ENCODE measurements around the gene PTCH1. TPM values are rescaled to one million over a fixed set of nuclear protein-coding genes. Genes with fewer than 3 reads are reported as not detected.

Gene PTCH1
- total and polyA plus RNA-seq, 10 of the 15 experiments (the other 5 are each of a cell fraction or from before 2014, with no cell fraction given), result 0.16 to 6.1 (median 2.6) TPM

GRCh38 chr9:95517559-95518425 is 1.0 kb upstream of the PTCH1 start:
- H3K27ac ChIP-seq (ENCODE audit: control insufficient read depth, insufficient read depth), result no peak overlapping the region
- POLR2A ChIA-PET, result no interaction called here
- no peak overlapping the region for H3K4me2 ChIP-seq (ENCODE audit: control insufficient read depth, insufficient read depth)
- peaks cover 6 to 9% of the 10 kb centered on the region in 2 experiments for H3K27me3 ChIP-seq (replicated peaks in 1 of 2; ENCODE audit: control insufficient read depth in 2 of 2, insufficient read depth in 2 of 2, low read length in 1 of 2)
- in situ Hi-C loops (cut with MboI), result no loop called here
- no peak for FAIRE-seq
- no peak for DNase-seq (ENCODE audit: low read depth, low spot score)
- 66% methylated on average over 20 of the region's 20 CpGs for WGBS (ENCODE audit: insufficient coverage, insufficient replicate concordance, low lambda C conversion rate, missing lambda C conversion rate)
- H3K4me1 ChIP-seq (ENCODE audit: control insufficient read depth, insufficient read depth, low read length), result no peaks in the 10 kb centered on the region
- SMC1A ChIA-PET (ENCODE audit: uncharacterized antibody, unreplicated experiment), result no interaction called here
- RAD21 ChIA-PET (ENCODE audit: unreplicated experiment), result no interaction called here
- BruUV-seq (replicated peaks), result no TSS peak
- H2AFZ ChIP-seq (ENCODE audit: control insufficient read depth, low read depth, low read length), result no peak overlapping the region
- peaks cover 2% of the 10 kb centered on the region; the same call in 2 of the 3 replicates for H3K9me3 ChIP-seq (replicated peaks; ENCODE audit: control insufficient read depth, insufficient read depth, low read length)
- no peaks in the 10 kb centered on the region for H4K20me1 ChIP-seq (ENCODE audit: control insufficient read depth, insufficient read depth)
- H3K4me3 ChIP-seq, result no peak overlapping the region
- CTCF ChIA-PET, result no interaction called here
- H3K79me2 ChIP-seq (ENCODE audit: control insufficient read depth, insufficient read depth, low read length), result no peaks in the 10 kb centered on the region
- intact Hi-C loops (cut with micrococcal nuclease; ENCODE audit: unreplicated experiment), result no loop called here
- ATAC-seq, result no peak
- H3K9ac ChIP-seq (ENCODE audit: control insufficient read depth, insufficient read depth, low read length), result no peak overlapping the region
- H3K36me3 ChIP-seq (ENCODE audit: control insufficient read depth in 2 of 2, insufficient read depth in 2 of 2, low read length in 1 of 2), result no peaks in the 10 kb centered on the region
- TF ChIP-seq RELA (IDR thresholded peaks at IDR 0.05; ENCODE audit: borderline replicate concordance, partially characterized antibody) (no peak), PKNOX1 (IDR thresholded peaks at IDR 0.05) (no peak), SRF (IDR thresholded peaks at IDR 0.05; ENCODE audit: low read depth in 2 of 2, low read length in 2 of 2) (no peak), TCF12 (IDR thresholded peaks at IDR 0.05; ENCODE audit: low read depth, low read length) (no peak), SIX5 (IDR thresholded peaks at IDR 0.05; ENCODE audit: low read depth, low read length, severe bottlenecking) (no peak), REST (IDR thresholded peaks at IDR 0.05; ENCODE audit: low read depth, low read length) (no peak), ZBTB40 (IDR thresholded peaks at IDR 0.05; ENCODE audit: borderline replicate concordance) (no peak), RELB (IDR thresholded peaks at IDR 0.05; ENCODE audit: low read depth) (no peak), NR2C1 (IDR thresholded peaks at IDR 0.05) (no peak), TCF3 (IDR thresholded peaks at IDR 0.05; ENCODE audit: borderline replicate concordance, insufficient read depth, low read depth, low read length) (no peak), POLR2AphosphoS2 (IDR thresholded peaks at IDR 0.05; ENCODE audit: low read depth, low read length) (no peak), CBFB (IDR thresholded peaks at IDR 0.05; ENCODE audit: low read depth) (no peak), JUNB (IDR thresholded peaks at IDR 0.05) (no peak)

All from GM12878 (cell line).